Naive thymus-derived CD4-positive, alpha-beta T cell (primary cell): ENCODE data around the gene AMBRA1. TPM values are rescaled to one million over a fixed set of nuclear protein-coding genes. Genes with fewer than 3 reads are reported as not detected.

ENCODE experiments used
- ATAC-seq: fragments of 150-1000 bp; cut with Tn5 transposase; 2 replicates; pipeline ENCODE4 v1.10.0; 2021; ENCODE audit warnings: mild to moderate bottlenecking, moderate library complexity
- CTCF ChIA-PET: fragments of 350-600 bp; sonication (Branson Sonifier 250); formaldehyde crosslinking; loops from one replicate; lab custom pipeline; 2021; ENCODE audit warnings: antibody characterized with exemption; lab: Charles Lee
- POLR2A ChIA-PET: fragments of 350-600 bp; sonication (Branson Sonifier 250); formaldehyde crosslinking; loops from one replicate; lab custom pipeline; 2021; ENCODE audit warnings: antibody characterized with exemption, inconsistent platforms; lab: Charles Lee
- DNase-seq, 9 donors: peaks; one replicate each; pipeline versions ENCODE4 v3.0.0 to v3.0.0-alpha.2; 2020 to 2022; ENCODE audit warnings: mixed read lengths in 1 of 9
- H3K27ac ChIP-seq: one replicate; pipeline ENCODE4 v1.7.0; 2013; ENCODE audit warnings: mild to moderate bottlenecking, low read depth, low read length, moderate library complexity
- H3K27me3 ChIP-seq, 2 donors: one replicate each; pipeline ENCODE4 v1.7.0; 2013; ENCODE audit warnings: low read length in 2 of 2, mild to moderate bottlenecking in 2 of 2, moderate library complexity in 2 of 2; ENCODE audit not compliant: control insufficient read depth in 2 of 2, insufficient read depth in 2 of 2
- H3K36me3 ChIP-seq, 3 experiments: 1 replicate in 2 of 3; 2 replicates in 1 of 3; pipeline ENCODE4 v1.7.0; 2013; ENCODE audit warnings: low read length in 3 of 3, mild to moderate bottlenecking in 3 of 3, moderate library complexity in 1 of 3; ENCODE audit not compliant: insufficient read depth in 3 of 3, control insufficient read depth in 2 of 3
- H3K4me1 ChIP-seq, 2 donors: one replicate each; pipeline ENCODE4 v1.7.0; 2013; ENCODE audit warnings: low read length in 2 of 2, mild to moderate bottlenecking in 2 of 2, moderate library complexity in 1 of 2; ENCODE audit not compliant: control insufficient read depth in 2 of 2, insufficient read depth in 2 of 2
- H3K4me3 ChIP-seq: 2 replicates; pipeline ENCODE4 v1.7.0; 2013; ENCODE audit warnings: mild to moderate bottlenecking, low read length
- H3K9me3 ChIP-seq, 3 experiments: 1 replicate in 2 of 3; 2 replicates in 1 of 3; pipeline ENCODE4 v1.7.0; 2013; ENCODE audit warnings: low read length in 3 of 3; ENCODE audit not compliant: control insufficient read depth in 2 of 3
- H3K27ac Mint-ChIP-seq, 9 donors: one replicate each; pipeline ENCODE4 v1.8.0; 2020 to 2022; ENCODE audit warnings: mixed read lengths in 9 of 9, mild to moderate bottlenecking in 8 of 9, moderate library complexity in 5 of 9, inconsistent platforms in 2 of 9
- H3K27me3 Mint-ChIP-seq, 5 donors: one replicate each; pipeline ENCODE4 v1.8.0; 2021 to 2022; ENCODE audit warnings: mixed read lengths in 5 of 5, mild to moderate bottlenecking in 1 of 5
- H3K36me3 Mint-ChIP-seq, 5 donors: one replicate each; pipeline ENCODE4 v1.8.0; 2020 to 2022; ENCODE audit warnings: mixed read lengths in 5 of 5, mild to moderate bottlenecking in 3 of 5, inconsistent platforms in 1 of 5
- H3K4me1 Mint-ChIP-seq, 7 donors: one replicate each; pipeline ENCODE4 v1.8.0; 2020 to 2022; ENCODE audit warnings: mixed read lengths in 7 of 7, mild to moderate bottlenecking in 3 of 7, inconsistent platforms in 1 of 7
- H3K4me3 Mint-ChIP-seq, 10 donors: one replicate each; pipeline ENCODE4 v1.8.0; 2020 to 2022; ENCODE audit warnings: mild to moderate bottlenecking in 10 of 10, mixed read lengths in 10 of 10, moderate library complexity in 6 of 10, inconsistent platforms in 2 of 10
- H3K9me3 Mint-ChIP-seq, 11 donors: one replicate each; pipeline ENCODE4 v1.8.0; 2020 to 2022; ENCODE audit warnings: mixed read lengths in 11 of 11, mild to moderate bottlenecking in 4 of 11, inconsistent platforms in 1 of 11, moderate library complexity in 1 of 11
- intact Hi-C, 2 donors: fragments of 100-400 bp; cut with micrococcal nuclease; formaldehyde crosslinking; loops; one replicate each; pipeline ENCODE4 v1.15.1; 2023
- polyA plus RNA-seq, 2 donors: library from polyadenylated mRNA; unstranded; fragments of 300-500 nt; fragmentation: Illumina TruSeq; gene quantifications; one replicate each; pipeline ENCODE4 v1.2.3, GENCODE V29; 2021
- total RNA-seq, 6 experiments: library from RNA in 5 of 6; stranded (reverse) in 5 of 6; gene quantifications; 1 replicate in 5 of 6; 2 replicates in 1 of 6; pipeline ENCODE4 v1.2.3 and lab custom pipeline; 2021 to 2026

The AMBRA1 gene
- total and polyA plus RNA-seq, 7 experiments from 2014 or later: 8.9 to 48.7 (median 41.2) TPM

- H3K27ac ChIP-seq: no peak overlapping the region
- Mint-ChIP-seq H3K36me3 (peaks cover 11 to 75% (median 31%) of the 10 kb centered on the region in 5 donors), H3K9me3 (no peaks in the 10 kb centered on the region), H3K4me3 (no peak overlapping the region), H3K27ac (no peak overlapping the region), H3K27me3 (no peaks in the 10 kb centered on the region), H3K4me1 (peaks cover 4 to 7% (median 6%) of the 10 kb centered on the region in 7 donors)
- no peak overlapping the region for H3K4me3 ChIP-seq
- H3K9me3 ChIP-seq: no peaks in the 10 kb centered on the region
- no peaks in the 10 kb centered on the region for H3K4me1 ChIP-seq
- DNase-seq (no peak), ATAC-seq (no peak)
- intact Hi-C loops: no loop called here
- ChIA-PET POLR2A (no interaction called here), CTCF (no interaction called here)
- no peaks in the 10 kb centered on the region for H3K27me3 ChIP-seq
- H3K36me3 ChIP-seq: peaks cover 0 to 54% (median 5%) of the 10 kb centered on the region in 3 experiments
These were observed 173.3 kb downstream of the AMBRA1 start for GRCh38 chr11:46420513-46420912.

- no peaks in the 10 kb centered on the region for H3K27me3 ChIP-seq
- ATAC-seq: no peak
- Mint-ChIP-seq H3K27me3 (no peaks in the 10 kb centered on the region), H3K27ac (no peak overlapping the region), H3K9me3 (no peaks in the 10 kb centered on the region), H3K36me3 (peaks cover 18 to 75% (median 48%) of the 10 kb centered on the region in 5 donors), H3K4me1 (peaks cover 10 to 25% (median 24%) of the 10 kb centered on the region in 7 donors), H3K4me3 (no peak overlapping the region)
- no peak for DNase-seq
- CTCF ChIA-PET: no interaction called here
- POLR2A ChIA-PET: interaction anchor here (1.1 kb wide), 1 partner anchor 30 kb away, joined by 3 read pairs; no protein-coding TSS in a partner anchor
- H3K27ac ChIP-seq: no peak overlapping the region
- H3K9me3 ChIP-seq: no peaks in the 10 kb centered on the region
- intact Hi-C loops: no loop called here
- H3K4me1 ChIP-seq: peaks cover 0 to 13% of the 10 kb centered on the region in 2 donors
- no peak overlapping the region for H3K4me3 ChIP-seq
- H3K36me3 ChIP-seq: peaks cover 0 to 68% (median 5%) of the 10 kb centered on the region in 3 experiments
These were observed 175.1 kb downstream of the AMBRA1 start for GRCh38 chr11:46418751-46419150.

- Histone ChIP-seq H3K27me3 (no peaks in the 10 kb centered on the region), H3K4me3 (no peak overlapping the region), H3K27ac (no peak overlapping the region), H3K36me3 (peaks cover 0 to 74% (median 3%) of the 10 kb centered on the region in 3 experiments), H3K9me3 (no peaks in the 10 kb centered on the region), H3K4me1 (peaks cover 0 to 13% of the 10 kb centered on the region in 2 donors)
- Mint-ChIP-seq H3K4me1 (peaks cover 10 to 25% (median 24%) of the 10 kb centered on the region in 7 donors), H3K27ac (no peak overlapping the region), H3K4me3 (no peak overlapping the region), H3K27me3 (no peaks in the 10 kb centered on the region), H3K9me3 (no peaks in the 10 kb centered on the region), H3K36me3 (peaks cover 19 to 81% (median 46%) of the 10 kb centered on the region in 5 donors)
- intact Hi-C loops: no loop called here
- ChIA-PET POLR2A (no interaction called here), CTCF (interaction anchor here (0.7 kb wide), 1 partner anchor 241 kb away, joined by 3 read pairs; no protein-coding TSS in a partner anchor)
- ATAC-seq (no peak), DNase-seq (no peak)
These were observed 176.1 kb downstream of the AMBRA1 start for GRCh38 chr11:46417711-46418110.

- Histone ChIP-seq H3K27ac (no peak overlapping the region), H3K27me3 (no peaks in the 10 kb centered on the region), H3K4me3 (no peak overlapping the region), H3K36me3 (peaks cover 0 to 64% (median 0%) of the 10 kb centered on the region in 3 experiments), H3K9me3 (no peaks in the 10 kb centered on the region), H3K4me1 (peaks cover 0 to 13% of the 10 kb centered on the region in 2 donors)
- intact Hi-C loops: no loop called here
- Mint-ChIP-seq H3K27me3 (no peaks in the 10 kb centered on the region), H3K9me3 (no peaks in the 10 kb centered on the region), H3K4me1 (peaks cover 9 to 25% (median 24%) of the 10 kb centered on the region in 7 donors), H3K27ac (peak overlapping the region in 4 of 9 donors; percentile 21 to 85 (median 36)), H3K36me3 (peaks cover 10 to 71% (median 32%) of the 10 kb centered on the region in 5 donors), H3K4me3 (peak overlapping the region in 4 of 10 donors; percentile 17 to 56 (median 52))
- POLR2A ChIA-PET: no interaction called here
- no peak for ATAC-seq
- DNase-seq: no peak
- CTCF ChIA-PET: no interaction called here
These were observed 178.9 kb downstream of the AMBRA1 start for GRCh38 chr11:46414879-46415278.

GRCh38 chr11:46414466-46414796 lies 179.4 kb downstream of the AMBRA1 start:
- peak in 4 of 9 donors; percentile 24 to 33 (median 28) for DNase-seq
- H3K27ac ChIP-seq: no peak overlapping the region
- no peaks in the 10 kb centered on the region for H3K27me3 ChIP-seq
- H3K36me3 Mint-ChIP-seq: peaks cover 10 to 72% (median 32%) of the 10 kb centered on the region in 5 donors
- ChIA-PET CTCF (no interaction called here), POLR2A (no interaction called here)
- H3K4me3 Mint-ChIP-seq: peak overlapping the region in 4 of 10 donors; percentile 17 to 56 (median 52)
- H3K36me3 ChIP-seq: peaks cover 0 to 69% (median 0%) of the 10 kb centered on the region in 3 experiments
- no peaks in the 10 kb centered on the region for H3K9me3 Mint-ChIP-seq
- ATAC-seq: peak; percentile 37
- peaks cover 0 to 13% of the 10 kb centered on the region in 2 donors for H3K4me1 ChIP-seq
- peaks cover 9 to 25% (median 24%) of the 10 kb centered on the region in 7 donors for H3K4me1 Mint-ChIP-seq
- H3K27me3 Mint-ChIP-seq: no peaks in the 10 kb centered on the region
- H3K27ac Mint-ChIP-seq: peak overlapping the region in 4 of 9 donors; percentile 21 to 85 (median 36)
- H3K4me3 ChIP-seq: no peak overlapping the region
- no peaks in the 10 kb centered on the region for H3K9me3 ChIP-seq
- intact Hi-C loops: no loop called here

GRCh38 chr11:46413760-46414465 lies 179.9 kb downstream of the AMBRA1 start:
- DNase-seq: peak in 5 of 9 donors; percentile 10 to 36 (median 21)
- ATAC-seq: peak; percentile 32
- peaks cover 10 to 68% (median 29%) of the 10 kb centered on the region in 5 donors for H3K36me3 Mint-ChIP-seq

More at GRCh38 chr11:46413760-46414465, 179.9 kb downstream of the AMBRA1 start:
- POLR2A ChIA-PET: no interaction called here
- Mint-ChIP-seq H3K4me3 (peak overlapping the region in 3 of 10 donors; percentile 18 to 53 (median 50)), H3K27ac (peak overlapping the region in 3 of 9 donors; percentile 9 to 85 (median 21)), H3K27me3 (no peaks in the 10 kb centered on the region), H3K9me3 (no peaks in the 10 kb centered on the region), H3K4me1 (peaks cover 9 to 25% (median 24%) of the 10 kb centered on the region in 7 donors)
- intact Hi-C loops: no loop called here
- Histone ChIP-seq H3K4me1 (peaks cover 0 to 13% of the 10 kb centered on the region in 2 donors), H3K36me3 (peaks cover 0 to 69% (median under 1%) of the 10 kb centered on the region in 3 experiments), H3K27ac (no peak overlapping the region), H3K27me3 (no peaks in the 10 kb centered on the region), H3K4me3 (no peak overlapping the region), H3K9me3 (no peaks in the 10 kb centered on the region)
- CTCF ChIA-PET: no interaction called here
